A172 (cell line): ENCODE results near the gene PPP1R3A. TPM values are rescaled to one million over a fixed set of nuclear protein-coding genes. Genes with fewer than 3 reads are reported as not detected.
"Not testable (repeated sequence)": the region's sequence is repeated elsewhere in the genome, so short reads cannot be mapped to it uniquely, and the experiment has no call there.

ENCODE experiments used
- DNase-seq: peaks from one replicate; pipeline ENCODE4 v3.0.0-alpha.2; 2015; ENCODE audit warnings: low spot score
- total RNA-seq: library from RNA; depleted of rRNA; stranded (reverse); fragments of >200 nt; shearing (Covaris generic); gene quantifications from 2 replicates; pipeline ENCODE4 v1.2.3, GENCODE V29; 2014; rRNA removed

Gene PPP1R3A
- total RNA-seq = not detected in 2 replicates

GRCh38 chr7:113918946-113919345 is at the start of gene PPP1R3A:
PPP1R3A (minus strand) TSS chr7:113919009; CDS start chr7:113918996, 13 bp downstream.
- DNase-seq = no peak

GRCh38 chr7:113963356-113963755 is 44.5 kb upstream of the PPP1R3A start:
- no peak for DNase-seq

GRCh38 chr7:113959910-113960309 is 41.1 kb upstream of the PPP1R3A start:
- DNase-seq = no peak

- no peak for DNase-seq
Observed at GRCh38 chr7:113955157-113955556, 36.3 kb upstream of the PPP1R3A start.

- DNase-seq = no peak
Observed at GRCh38 chr7:113953553-113953952, 34.7 kb upstream of the PPP1R3A start.

- DNase-seq = no peak
Observed at GRCh38 chr7:113945018-113945938, 26.5 kb upstream of the PPP1R3A start.

- no peak for DNase-seq
Observed at GRCh38 chr7:113936982-113937381, 18.2 kb upstream of the PPP1R3A start.

GRCh38 chr7:113936535-113936934 is 17.7 kb upstream of the PPP1R3A start:
- no peak for DNase-seq

GRCh38 chr7:113929389-113929788 is 10.6 kb upstream of the PPP1R3A start:
- DNase-seq = not testable (repeated sequence)

GRCh38 chr7:113928112-113928511 is 9.3 kb upstream of the PPP1R3A start:
- DNase-seq = no peak

- no peak for DNase-seq
Observed at GRCh38 chr7:113922049-113922448, 3.2 kb upstream of the PPP1R3A start.

GRCh38 chr7:113921363-113921762 is 2.6 kb upstream of the PPP1R3A start:
- DNase-seq = no peak

GRCh38 chr7:113917840-113918239 is 969 bp downstream of the PPP1R3A start:
- DNase-seq = no peak

GRCh38 chr7:113915956-113916355 is 2.9 kb downstream of the PPP1R3A start:
- no peak for DNase-seq

GRCh38 chr7:113912876-113913275 is 5.9 kb downstream of the PPP1R3A start:
- DNase-seq = no peak

GRCh38 chr7:113907617-113908016 is 11.2 kb downstream of the PPP1R3A start:
- DNase-seq = no peak

GRCh38 chr7:113904521-113904920 is 14.3 kb downstream of the PPP1R3A start:
- DNase-seq = no peak

GRCh38 chr7:113892818-113893217 is 26.0 kb downstream of the PPP1R3A start:
- DNase-seq = peak; percentile 26

- peak; percentile 86 for DNase-seq
Observed at GRCh38 chr7:113891828-113892227, 27.0 kb downstream of the PPP1R3A start.

GRCh38 chr7:113891031-113891350 is 27.8 kb downstream of the PPP1R3A start:
- DNase-seq = peak; percentile 23

GRCh38 chr7:113890331-113891030 is 28.3 kb downstream of the PPP1R3A start:
- DNase-seq = peak; percentile 31

- no peak for DNase-seq
Observed at GRCh38 chr7:113883096-113883495, 35.7 kb downstream of the PPP1R3A start.

- no peak for DNase-seq
Observed at GRCh38 chr7:113880559-113880958, 38.2 kb downstream of the PPP1R3A start.
